HepG2 (cell line): ENCODE data around the gene DPCD. TPM values are rescaled to one million over a fixed set of nuclear protein-coding genes. Genes with fewer than 3 reads are reported as not detected.

Experiments used
- HMG20B ChIP-seq: conservative IDR thresholded peaks from 2 replicates; pipeline ENCODE4 v1.6.1; 2016; ENCODE audit warnings: missing genetic modification reagents, missing compliant biosample characterization
- HNRNPK ChIP-seq: fragments of 200-400 bp; formaldehyde crosslinking; IDR thresholded peaks from 2 replicates; pipeline ENCODE4 v1.6.1; 2018; ENCODE audit warnings: low read length, low read depth, moderate library complexity, mild to moderate bottlenecking; ENCODE audit not compliant: poor library complexity, severe bottlenecking
- NR2F1 ChIP-seq, 2 experiments: fragments of 450-650 bp in 1 of 2; formaldehyde crosslinking in 1 of 2; IDR thresholded peaks; 2 replicates each; pipeline versions ENCODE4 v1.5.0 to v1.6.1; 2016 to 2020; ENCODE audit warnings: mild to moderate bottlenecking in 1 of 2, missing compliant biosample characterization in 1 of 2, missing genetic modification reagents in 1 of 2, moderate library complexity in 1 of 2
- PAWR ChIP-seq: sonication (generic); formaldehyde crosslinking; IDR thresholded peaks from 2 replicates; pipeline ENCODE4 v1.4.0; 2020; ENCODE audit warnings: missing genetic modification reagents, mild to moderate bottlenecking, borderline replicate concordance
- RAD21 ChIP-seq: fragments of 450-650 bp; formaldehyde crosslinking; IDR thresholded peaks from 2 replicates; pipeline ENCODE4 v1.5.0; 2020; ENCODE audit warnings: mild to moderate bottlenecking
- RARA ChIP-seq: IDR thresholded peaks from 2 replicates; pipeline ENCODE4 v1.6.1; 2016; ENCODE audit warnings: missing genetic modification reagents, missing compliant biosample characterization
- RFX3 ChIP-seq: IDR thresholded peaks from 2 replicates; pipeline ENCODE4 v1.6.1; 2016; ENCODE audit warnings: missing biosample characterization, missing genetic modification reagents
- RXRA ChIP-seq: sonication (generic); formaldehyde crosslinking; IDR thresholded peaks from 2 replicates; pipeline ENCODE4 v1.5.1; 2020; ENCODE audit warnings: missing genetic modification reagents
- SALL1 ChIP-seq: sonication (generic); formaldehyde crosslinking; IDR thresholded peaks from 2 replicates; pipeline ENCODE4 v1.8.0; 2022; ENCODE audit warnings: mild to moderate bottlenecking, missing genetic modification reagents
- THYN1 ChIP-seq: sonication (generic); formaldehyde crosslinking; IDR thresholded peaks from 2 replicates; pipeline ENCODE4 v1.8.1; 2023; ENCODE audit warnings: low read depth, mild to moderate bottlenecking, moderate library complexity, missing genetic modification reagents, borderline replicate concordance
- TRAFD1 ChIP-seq: sonication (generic); formaldehyde crosslinking; IDR thresholded peaks from 2 replicates; pipeline ENCODE4 v1.5.1; 2020; ENCODE audit warnings: missing genetic modification reagents, mild to moderate bottlenecking, borderline replicate concordance
- TRIM24 ChIP-seq: sonication (generic); formaldehyde crosslinking; IDR thresholded peaks from 2 replicates; pipeline ENCODE4 v1.8.0; 2022; ENCODE audit warnings: mild to moderate bottlenecking, missing genetic modification reagents
- ZBTB10 ChIP-seq: sonication (generic); formaldehyde crosslinking; IDR thresholded peaks from 2 replicates; pipeline ENCODE4 v1.4.0; 2020; ENCODE audit warnings: missing genetic modification reagents, borderline replicate concordance
- ZBTB49 ChIP-seq: sonication (generic); formaldehyde crosslinking; IDR thresholded peaks from 2 replicates; pipeline ENCODE4 v1.4.0; 2020; ENCODE audit warnings: missing genetic modification reagents, borderline replicate concordance
- ZNF12 ChIP-seq: sonication (generic); formaldehyde crosslinking; IDR thresholded peaks from 2 replicates; pipeline ENCODE4 v1.5.0; 2020; ENCODE audit warnings: missing genetic modification reagents
- ZNF276 ChIP-seq: sonication (generic); formaldehyde crosslinking; IDR thresholded peaks from 2 replicates; pipeline ENCODE4 v1.4.0; 2020; ENCODE audit warnings: mild to moderate bottlenecking, low read depth, missing genetic modification reagents
- ZNF367 ChIP-seq: sonication (generic); formaldehyde crosslinking; IDR thresholded peaks from 2 replicates; pipeline ENCODE4 v1.4.0; 2020; ENCODE audit warnings: missing genetic modification reagents, borderline replicate concordance
- ZNF816 ChIP-seq: sonication (generic); formaldehyde crosslinking; IDR thresholded peaks from 2 replicates; pipeline ENCODE4 v1.8.0; 2022; ENCODE audit warnings: missing genetic modification reagents, mild to moderate bottlenecking, borderline replicate concordance
- polyA plus RNA-seq, 8 experiments: library from polyadenylated mRNA; depleted of rRNA in 3 of 8; stranded (reverse) in 7 of 8; unstranded in 1 of 8; fragments of >200 nt; fragmentation: Illumina TruSeq in 4 of 8; extraction: Trizol in 4 of 8; gene quantifications; 2 replicates each; pipeline versions ENCODE4 v1.2.1 to v1.2.3, GENCODE V29; 2011 to 2016; ENCODE audit warnings: low read depth in 4 of 8, missing spikeins in 1 of 8, mixed read lengths in 1 of 8; ENCODE audit not compliant: insufficient read depth in 1 of 8
- total RNA-seq, 5 experiments: library from RNA; depleted of rRNA; stranded (reverse); fragments of >200 nt; fragmentation: Illumina TruSeq; extraction: Trizol; gene quantifications; 2 replicates each; pipeline ENCODE4 v1.2.3, GENCODE V29; 2016; ENCODE audit warnings: low read depth in 1 of 5

Gene DPCD
- total and polyA plus RNA-seq, 2 of the 13 experiments (the other 11 are each of a cell fraction or from before 2014, with no cell fraction given), result 25.2 to 27.0 TPM

GRCh38 chr10:101569622-101570427 lies 18.3 kb upstream of the DPCD start (continued):
- TF ChIP-seq ZBTB49 (CRISPR knock-in tag) (no peak), HNRNPK (peak; percentile 61), ZBTB10 (no peak), NR2F1 (CRISPR knock-in tag; IDR thresholded peaks at IDR 0.05) (no peak), RFX3 (no peak), THYN1 (CRISPR knock-in tag) (no peak), PAWR (CRISPR knock-in tag) (no peak), RXRA (no peak), TRIM24 (CRISPR knock-in tag) (no peak), TRAFD1 (no peak), RARA (CRISPR knock-in tag) (no peak), RAD21 (CRISPR knock-in tag) (peak; percentile 88), SALL1 (CRISPR knock-in tag) (no peak), ZNF816 (CRISPR knock-in tag) (no peak), ZNF276 (no peak), ZNF367 (CRISPR knock-in tag) (no peak), HMG20B (CRISPR knock-in tag) (no peak), ZNF12 (no peak)
